ENCODE data around the gene ICE1. TPM values are rescaled to one million over a fixed set of nuclear protein-coding genes. Genes with fewer than 3 reads are reported as not detected.

Gene ICE1
- total RNA-seq, 1 experiment from 2014 or later, result 30.6 TPM

GRCh38 chr5:5419291-5420210, 2.9 kb upstream of the ICE1 start:
- no peaks in the 10 kb centered on the region for H3K36me3 ChIP-seq (ENCODE audit: control insufficient read depth, insufficient read depth, low read length)
- TF ChIP-seq CTCF (IDR thresholded peaks at IDR 0.05; ENCODE audit: insufficient read depth in 1 of 2, low read depth in 1 of 2, low read length in 1 of 2, severe bottlenecking in 1 of 2, unreplicated experiment in 1 of 2), result peak; percentile 73 to 78
- H3K4me1 Mint-ChIP-seq (ENCODE audit: low read depth, unreplicated experiment), result peaks cover 12% of the 10 kb centered on the region
- no peaks in the 10 kb centered on the region for H3K9me3 Mint-ChIP-seq (ENCODE audit: unreplicated experiment)
- H3K36me3 Mint-ChIP-seq (ENCODE audit: insufficient read depth, unreplicated experiment), result peaks cover 6% of the 10 kb centered on the region
- H3K4me1 ChIP-seq, result peaks cover 20% of the 10 kb centered on the region
- ChIA-PET POLR2A (no interaction called here), CTCF (interaction anchor here (1.0 kb wide), 1 partner anchor 540 kb away, joined by 6 read pairs; no protein-coding TSS in a partner anchor)
- H3K27me3 Mint-ChIP-seq (ENCODE audit: insufficient read depth, unreplicated experiment), result no peaks in the 10 kb centered on the region
- intact Hi-C loops (cut with micrococcal nuclease; ENCODE audit: unreplicated experiment), result loop anchor here (1.0 kb wide), 3 partner anchors 278 to 551 kb away; no protein-coding TSS in a partner anchor
- H3K4me3 Mint-ChIP-seq (ENCODE audit: unreplicated experiment), result no peak overlapping the region
- H3K4me3 ChIP-seq (ENCODE audit: low read depth, low read length), result no peak overlapping the region
- H3K27me3 ChIP-seq (replicated peaks; ENCODE audit: control insufficient read depth, insufficient read depth, low read length), result no peaks in the 10 kb centered on the region
- no peaks in the 10 kb centered on the region for H3K9me3 ChIP-seq
- no peak overlapping the region for H3K27ac Mint-ChIP-seq (ENCODE audit: unreplicated experiment)
- no TSS peak for BruUV-seq (replicated peaks)
- peak in 1 of 2 experiments; percentile 35 for DNase-seq

- H3K36me3 ChIP-seq (ENCODE audit: control insufficient read depth, insufficient read depth, low read length), result no peaks in the 10 kb centered on the region
- no TSS peak for BruUV-seq (replicated peaks)
- no peak overlapping the region for H3K4me3 ChIP-seq (ENCODE audit: low read depth, low read length)
- H3K4me3 Mint-ChIP-seq (ENCODE audit: unreplicated experiment), result no peak overlapping the region
- no peaks in the 10 kb centered on the region for H3K9me3 Mint-ChIP-seq (ENCODE audit: unreplicated experiment)
- H3K9me3 ChIP-seq, result no peaks in the 10 kb centered on the region
- H3K36me3 Mint-ChIP-seq (ENCODE audit: insufficient read depth, unreplicated experiment), result peaks cover 6% of the 10 kb centered on the region
- H3K27me3 ChIP-seq (replicated peaks; ENCODE audit: control insufficient read depth, insufficient read depth, low read length), result no peaks in the 10 kb centered on the region
- no peak for TF ChIP-seq CTCF (IDR thresholded peaks at IDR 0.05; ENCODE audit: insufficient read depth in 1 of 2, low read depth in 1 of 2, low read length in 1 of 2, severe bottlenecking in 1 of 2, unreplicated experiment in 1 of 2)
- no peaks in the 10 kb centered on the region for H3K27me3 Mint-ChIP-seq (ENCODE audit: insufficient read depth, unreplicated experiment)
- CTCF ChIA-PET, result interaction anchor here (1.0 to 1.3 kb wide), 2 partner anchors 540 to 541 kb away, joined by 4 to 6 read pairs; no protein-coding TSS in a partner anchor
- no peak for DNase-seq
- intact Hi-C loops (cut with micrococcal nuclease; ENCODE audit: unreplicated experiment), result no loop called here
- POLR2A ChIA-PET, result no interaction called here
- H3K27ac Mint-ChIP-seq (ENCODE audit: unreplicated experiment), result no peak overlapping the region
- H3K4me1 ChIP-seq, result peaks cover 20% of the 10 kb centered on the region
- peaks cover 12% of the 10 kb centered on the region for H3K4me1 Mint-ChIP-seq (ENCODE audit: low read depth, unreplicated experiment)
Measured at GRCh38 chr5:5420251-5420650, 2.2 kb upstream of the ICE1 start.

GRCh38 chr5:5421149-5421960, 1.1 kb upstream of the ICE1 start:
- peaks cover 6% of the 10 kb centered on the region for H3K36me3 Mint-ChIP-seq (ENCODE audit: insufficient read depth, unreplicated experiment)
- peaks cover 12% of the 10 kb centered on the region for H3K4me1 Mint-ChIP-seq (ENCODE audit: low read depth, unreplicated experiment)
- TF ChIP-seq CTCF (IDR thresholded peaks at IDR 0.05; ENCODE audit: insufficient read depth in 1 of 2, low read depth in 1 of 2, low read length in 1 of 2, severe bottlenecking in 1 of 2, unreplicated experiment in 1 of 2), result no peak
- BruUV-seq (replicated peaks), result TSS peak; percentile 77
- no peaks in the 10 kb centered on the region for H3K27me3 ChIP-seq (replicated peaks; ENCODE audit: control insufficient read depth, insufficient read depth, low read length)
- H3K9me3 Mint-ChIP-seq (ENCODE audit: unreplicated experiment), result no peaks in the 10 kb centered on the region
- no peak overlapping the region for H3K4me3 Mint-ChIP-seq (ENCODE audit: unreplicated experiment)
- peak in 1 of 2 experiments; percentile 9 for DNase-seq
- intact Hi-C loops (cut with micrococcal nuclease; ENCODE audit: unreplicated experiment), result no loop called here
- peaks cover 20% of the 10 kb centered on the region for H3K4me1 ChIP-seq
- H3K27me3 Mint-ChIP-seq (ENCODE audit: insufficient read depth, unreplicated experiment), result no peaks in the 10 kb centered on the region
- no peaks in the 10 kb centered on the region for H3K9me3 ChIP-seq
- H3K27ac Mint-ChIP-seq (ENCODE audit: unreplicated experiment), result no peak overlapping the region
- no peaks in the 10 kb centered on the region for H3K36me3 ChIP-seq (ENCODE audit: control insufficient read depth, insufficient read depth, low read length)
- H3K4me3 ChIP-seq (ENCODE audit: low read depth, low read length), result peak overlapping the region; percentile 48
- POLR2A ChIA-PET, result interaction anchor here (0.6 to 0.7 kb wide), 2 partner anchors 33 to 368 kb away, joined by 3 to 5 read pairs; no protein-coding TSS in a partner anchor
- CTCF ChIA-PET, result interaction anchor here (0.6 to 1.7 kb wide), 8 partner anchors 45 to 559 kb away, joined by 3 to 4 read pairs (median 4); no protein-coding TSS in a partner anchor
